DND-41 (cell line): ENCODE results near the gene CFD.

Experiments
- ATAC-seq: fragments of 200-7000 bp; cut with Tn5 transposase; 3 replicates; pipeline ENCODE4 v1.9.1; 2021; ENCODE audit warnings: low read depth; ENCODE audit not compliant: insufficient read depth
- DNase-seq: peaks from one replicate; pipeline ENCODE4 v3.0.0-alpha.2; 2020
- H2AFZ ChIP-seq: 2 replicates; pipeline ENCODE4 v1.6.0; 2012; ENCODE audit warnings: low read depth, low read length
- H3K27ac ChIP-seq: 2 replicates; pipeline ENCODE4 v1.5.1; 2012; ENCODE audit warnings: low read length, inconsistent platforms
- H3K27me3 ChIP-seq: fragments of 200-600 bp; sonication (generic); 2 replicates; pipeline ENCODE4 v1.6.0; 2012; ENCODE audit warnings: low read length, mild to moderate bottlenecking, inconsistent platforms; ENCODE audit not compliant: insufficient read depth, poor library complexity
- H3K36me3 ChIP-seq: 2 replicates; pipeline ENCODE4 v1.5.1; 2012; ENCODE audit warnings: low read length, inconsistent platforms; ENCODE audit not compliant: insufficient read depth
- H3K4me1 ChIP-seq: 2 replicates; pipeline ENCODE4 v1.5.1; 2012; ENCODE audit warnings: mild to moderate bottlenecking, low read length; ENCODE audit not compliant: insufficient read depth
- H3K4me2 ChIP-seq: 2 replicates; pipeline ENCODE4 v1.6.0; 2012; ENCODE audit warnings: mild to moderate bottlenecking, moderate library complexity, low read length, inconsistent platforms; ENCODE audit not compliant: insufficient read depth
- H3K4me3 ChIP-seq, 2 experiments: fragments of 200-600 bp in 1 of 2; shearing (Covaris generic) in 1 of 2; 2 replicates each; pipeline ENCODE4 v1.5.1; 2012 to 2016; ENCODE audit warnings: inconsistent platforms in 2 of 2, low read length in 2 of 2, mild to moderate bottlenecking in 2 of 2, low read depth in 1 of 2, moderate library complexity in 1 of 2
- H3K79me2 ChIP-seq: 2 replicates; pipeline ENCODE4 v1.6.0; 2012; ENCODE audit warnings: low read length, inconsistent platforms; ENCODE audit not compliant: insufficient read depth
- H3K9ac ChIP-seq: 2 replicates; pipeline ENCODE4 v1.6.0; 2012; ENCODE audit warnings: low read depth, mild to moderate bottlenecking, inconsistent platforms, low read length, moderate library complexity
- H3K9me3 ChIP-seq: 2 replicates; pipeline ENCODE4 v1.5.1; 2012; ENCODE audit warnings: low read length, moderate library complexity, mild to moderate bottlenecking, inconsistent platforms; ENCODE audit not compliant: insufficient read depth, severe bottlenecking
- H4K20me1 ChIP-seq: 2 replicates; pipeline ENCODE4 v1.6.0; 2012; ENCODE audit warnings: low read length; ENCODE audit not compliant: insufficient read depth
- EZH2 ChIP-seq: IDR thresholded peaks from 3 replicates; pipeline ENCODE4 v1.6.1; 2012; ENCODE audit warnings: borderline replicate concordance, low read depth, mild to moderate bottlenecking, moderate library complexity, low read length, inconsistent platforms; ENCODE audit not compliant: severe bottlenecking
- TF ChIP-seq, protein P1 (sequence below): IDR thresholded peaks from 2 replicates; pipeline ENCODE4 v1.5.1; 2012; ENCODE audit warnings: borderline replicate concordance, low read length, moderate library complexity, mild to moderate bottlenecking; ENCODE audit not compliant: poor library complexity, severe bottlenecking; ENCODE audit errors: extremely low read depth

CFD gene

DNA sequence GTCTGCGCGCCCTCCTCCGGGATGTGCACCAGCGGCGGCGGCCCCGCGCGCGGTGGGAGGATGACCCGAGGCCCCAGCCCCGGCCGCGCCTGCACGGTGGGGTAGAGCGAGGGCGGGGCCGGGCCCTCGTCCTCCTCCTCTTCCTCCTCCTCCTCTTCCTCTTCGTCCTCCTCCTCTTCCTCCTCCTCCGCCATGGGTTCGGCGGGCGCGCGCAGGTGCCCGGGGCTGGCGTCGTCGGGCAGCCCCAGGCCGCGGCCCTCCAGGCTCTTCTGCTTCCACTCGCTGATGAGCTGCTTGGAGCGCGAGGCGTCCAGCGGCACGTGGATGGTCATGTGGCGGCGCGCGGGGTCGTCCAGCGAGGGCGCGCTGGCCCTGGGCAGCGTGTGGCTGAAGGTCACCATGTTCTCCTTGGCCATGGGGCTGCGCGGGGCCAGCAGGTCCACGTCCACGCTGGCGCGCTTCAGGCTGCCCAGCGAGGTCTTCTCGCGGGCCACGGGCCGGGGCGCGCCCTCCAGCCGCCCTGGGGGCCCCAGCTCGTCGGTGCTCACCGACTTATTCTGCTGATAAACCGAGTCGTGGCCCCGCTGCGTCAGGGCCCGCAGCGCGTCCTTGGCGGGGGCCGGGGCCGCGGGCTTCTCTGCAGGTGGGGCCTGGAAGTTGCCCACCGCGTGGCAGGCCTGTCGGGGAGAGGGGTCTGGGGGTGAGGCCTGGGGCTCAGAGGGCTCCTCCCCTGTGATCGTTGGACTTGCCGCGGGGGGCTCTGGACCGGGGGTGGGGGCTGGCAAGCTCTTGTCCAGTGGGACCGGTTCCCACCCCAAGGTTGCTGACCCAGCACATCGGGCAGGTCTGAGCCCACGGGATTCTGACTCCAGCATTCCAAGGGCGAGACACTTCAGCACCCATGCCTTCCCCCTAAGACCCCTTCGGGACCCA, 46.0 kb upstream of the CFD start:
- H3K27me3 ChIP-seq: no peaks in the 10 kb centered on the region
- TF ChIP-seq, protein P1, sequence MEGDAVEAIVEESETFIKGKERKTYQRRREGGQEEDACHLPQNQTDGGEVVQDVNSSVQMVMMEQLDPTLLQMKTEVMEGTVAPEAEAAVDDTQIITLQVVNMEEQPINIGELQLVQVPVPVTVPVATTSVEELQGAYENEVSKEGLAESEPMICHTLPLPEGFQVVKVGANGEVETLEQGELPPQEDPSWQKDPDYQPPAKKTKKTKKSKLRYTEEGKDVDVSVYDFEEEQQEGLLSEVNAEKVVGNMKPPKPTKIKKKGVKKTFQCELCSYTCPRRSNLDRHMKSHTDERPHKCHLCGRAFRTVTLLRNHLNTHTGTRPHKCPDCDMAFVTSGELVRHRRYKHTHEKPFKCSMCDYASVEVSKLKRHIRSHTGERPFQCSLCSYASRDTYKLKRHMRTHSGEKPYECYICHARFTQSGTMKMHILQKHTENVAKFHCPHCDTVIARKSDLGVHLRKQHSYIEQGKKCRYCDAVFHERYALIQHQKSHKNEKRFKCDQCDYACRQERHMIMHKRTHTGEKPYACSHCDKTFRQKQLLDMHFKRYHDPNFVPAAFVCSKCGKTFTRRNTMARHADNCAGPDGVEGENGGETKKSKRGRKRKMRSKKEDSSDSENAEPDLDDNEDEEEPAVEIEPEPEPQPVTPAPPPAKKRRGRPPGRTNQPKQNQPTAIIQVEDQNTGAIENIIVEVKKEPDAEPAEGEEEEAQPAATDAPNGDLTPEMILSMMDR: no peak
- no peak for TF ChIP-seq EZH2
- no peak overlapping the region for H3K9ac ChIP-seq
- H3K27ac ChIP-seq: no peak overlapping the region
- no peaks in the 10 kb centered on the region for H3K9me3 ChIP-seq
- H3K79me2 ChIP-seq: peaks cover 14% of the 10 kb centered on the region; the same call in 1 of the 2 replicates
- ATAC-seq: peak; percentile 20
- no peak overlapping the region for H3K4me3 ChIP-seq
- peak; percentile 23 for DNase-seq
- peaks cover 51% of the 10 kb centered on the region for H4K20me1 ChIP-seq
- peaks cover 51% of the 10 kb centered on the region for H3K36me3 ChIP-seq
- H2AFZ ChIP-seq: no peak overlapping the region
- no peak overlapping the region for H3K4me2 ChIP-seq
- no peaks in the 10 kb centered on the region for H3K4me1 ChIP-seq

DNA sequence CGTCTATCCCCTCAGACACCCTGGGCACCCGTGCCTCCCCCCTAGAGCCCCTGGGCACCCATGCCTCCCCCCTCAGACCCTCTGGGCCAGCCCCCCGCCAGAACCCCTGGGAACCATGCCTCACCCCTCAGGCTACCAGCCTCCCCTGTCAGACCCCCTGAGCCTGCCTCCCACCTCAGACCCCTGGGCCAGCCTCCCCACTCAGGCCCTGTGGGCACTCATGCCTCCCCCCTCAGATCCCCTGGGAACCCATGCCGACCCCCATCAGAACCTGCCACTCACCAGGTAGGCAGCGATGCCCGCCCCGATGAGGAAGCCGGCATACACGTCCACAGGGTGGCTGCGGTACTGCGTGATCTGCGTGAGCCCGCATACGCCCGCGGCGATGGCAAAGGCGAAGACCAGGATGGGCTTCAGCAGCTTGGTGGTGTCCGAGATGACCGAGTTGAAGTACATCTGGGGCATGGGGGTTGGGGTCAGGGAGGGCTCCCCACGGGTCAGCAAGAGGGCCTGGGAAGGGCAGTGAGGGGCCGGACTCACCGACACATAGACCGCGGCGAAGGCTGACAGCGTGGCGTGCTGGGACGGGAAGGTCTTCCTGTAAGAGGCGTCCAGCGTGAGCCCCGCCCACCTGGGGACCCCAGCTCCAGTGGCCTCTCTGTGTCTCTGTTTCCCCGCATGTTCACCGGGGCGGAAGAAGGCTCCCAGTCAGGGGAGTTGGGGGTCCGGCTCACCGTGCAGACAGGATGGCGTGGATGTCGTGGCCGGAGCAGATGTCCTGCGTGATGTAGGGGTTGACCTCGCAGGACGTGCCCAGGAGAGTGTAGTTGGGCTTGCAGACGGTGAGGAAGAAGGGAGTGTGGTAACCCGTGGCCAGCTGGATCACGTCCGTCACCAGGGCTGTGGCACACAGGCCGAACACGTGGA, 45.0 kb upstream of the CFD start:
- ATAC-seq: peak; percentile 27; the same call in 2 of the 3 replicates
- H3K27ac ChIP-seq: no peak overlapping the region

DNA sequence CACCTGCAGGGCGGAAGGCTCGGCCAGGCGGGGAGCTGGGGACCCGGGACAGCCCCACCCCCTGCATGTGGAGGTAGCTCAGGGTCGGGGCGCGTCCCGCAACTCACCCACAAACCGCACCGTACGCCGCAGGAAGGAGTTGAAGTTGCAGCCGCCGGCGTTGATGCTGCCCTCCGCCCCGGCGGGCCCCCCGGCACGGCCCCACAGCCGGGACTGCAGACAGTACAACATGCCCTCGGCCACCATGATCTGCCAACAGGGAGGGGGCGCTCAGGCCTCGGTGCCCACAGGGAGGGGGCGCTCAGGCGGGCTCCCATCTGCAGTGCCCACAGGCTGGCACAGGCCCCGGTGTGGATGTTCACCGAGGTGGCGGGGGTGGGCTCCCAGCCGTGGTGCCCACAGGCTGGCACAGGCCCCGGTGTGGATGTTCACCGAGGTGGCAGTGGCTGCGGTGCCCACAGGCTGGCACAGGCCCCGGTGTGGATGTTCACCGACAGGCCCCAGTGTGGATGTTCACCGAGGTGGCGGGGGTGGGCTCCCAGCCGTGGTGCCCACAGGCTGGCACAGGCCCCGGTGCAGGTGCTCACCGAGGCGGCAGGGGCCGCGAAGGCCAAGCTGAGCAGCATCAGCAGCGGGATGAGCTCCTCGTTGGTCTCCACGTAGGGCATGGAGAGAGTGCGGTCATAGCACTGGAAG, 44.2 kb upstream of the CFD start:
- peaks cover 34% of the 10 kb centered on the region for H4K20me1 ChIP-seq
- no peak overlapping the region for H3K4me3 ChIP-seq
- peak; percentile 11 for ATAC-seq
- H3K36me3 ChIP-seq: peaks cover 33% of the 10 kb centered on the region
- peak; percentile 19 for DNase-seq
- no peak overlapping the region for H3K9ac ChIP-seq
- H2AFZ ChIP-seq: no peak overlapping the region
- H3K27me3 ChIP-seq: no peaks in the 10 kb centered on the region
- H3K79me2 ChIP-seq: peaks cover under 1% of the 10 kb centered on the region; the same call in 1 of the 2 replicates
- no peak overlapping the region for H3K4me2 ChIP-seq
- no peaks in the 10 kb centered on the region for H3K9me3 ChIP-seq
- TF ChIP-seq EZH2: no peak
- TF ChIP-seq, protein P1: no peak
- no peaks in the 10 kb centered on the region for H3K4me1 ChIP-seq
- no peak overlapping the region for H3K27ac ChIP-seq

More for the DNA sequence above, 45.0 kb upstream of the CFD start:
- Histone ChIP-seq H2AFZ (no peak overlapping the region), H3K9me3 (no peaks in the 10 kb centered on the region), H3K4me2 (no peak overlapping the region), H3K4me1 (no peaks in the 10 kb centered on the region), H3K36me3 (peaks cover 41% of the 10 kb centered on the region), H3K79me2 (peaks cover 7% of the 10 kb centered on the region; the same call in 1 of the 2 replicates), H4K20me1 (peaks cover 42% of the 10 kb centered on the region), H3K4me3 (no peak overlapping the region), H3K27me3 (no peaks in the 10 kb centered on the region), H3K9ac (no peak overlapping the region)
- TF ChIP-seq EZH2: no peak
- TF ChIP-seq, protein P1: no peak
- DNase-seq: peak; percentile 34
